22Rv1 (cell line): ENCODE measurements around the gene EED.
"Not testable (repeated sequence)": the region's sequence is repeated elsewhere in the genome, so short reads cannot be mapped to it uniquely, and the experiment has no call there.

ENCODE experiments used
- H3K27ac ChIP-seq: fragments of 450-650 bp; 2 replicates; pipeline ENCODE4 v1.5.1; 2017
- CTCF ChIP-seq: fragments of 450-650 bp; IDR thresholded peaks from 2 replicates; pipeline ENCODE4 v1.5.1; 2017; ENCODE audit warnings: mild to moderate bottlenecking
- ZFX ChIP-seq: fragments of 450-650 bp; IDR thresholded peaks from 2 replicates; pipeline ENCODE4 v1.6.1; 2017; ENCODE audit warnings: antibody characterized with exemption, borderline replicate concordance

EED gene

GRCh38 chr11:86301742-86302091 is 57.2 kb downstream of the EED start:
- no peak for TF ChIP-seq ZFX
- no peak for TF ChIP-seq CTCF
- peak overlapping the region; percentile 74 for H3K27ac ChIP-seq

GRCh38 chr11:86302092-86302793 is 57.7 kb downstream of the EED start, which contains the start of gene HIKESHI:
Gene HIKESHI (plus strand): TSS chr11:86302240. CDS start chr11:86302449, 209 bp downstream.
- TF ChIP-seq CTCF (no peak), ZFX (no peak)
- H3K27ac ChIP-seq: peak within 1 kb of the TSS; percentile 74

- peak overlapping the region; percentile 74 for H3K27ac ChIP-seq
- TF ChIP-seq ZFX: no peak
- TF ChIP-seq CTCF: no peak
Observed at GRCh38 chr11:86303257-86303656, 58.7 kb downstream of the EED start.

- not testable (repeated sequence) for H3K27ac ChIP-seq
Observed at GRCh38 chr11:86308710-86309109, 64.2 kb downstream of the EED start.

GRCh38 chr11:86313793-86314192 is 69.2 kb downstream of the EED start:
- TF ChIP-seq CTCF (no peak), ZFX (no peak)
- H3K27ac ChIP-seq: no peak overlapping the region

GRCh38 chr11:86314636-86315035 is 70.1 kb downstream of the EED start:
- TF ChIP-seq ZFX (no peak), CTCF (no peak)
- H3K27ac ChIP-seq: no peak overlapping the region
